ENCODE results near the gene VCAN. TPM values are rescaled to one million over a fixed set of nuclear protein-coding genes. Genes with fewer than 3 reads are reported as not detected.

Gene VCAN
- total RNA-seq, 2 experiments from 2014 or later = 0.45 TPM; not detected in 1

DNA sequence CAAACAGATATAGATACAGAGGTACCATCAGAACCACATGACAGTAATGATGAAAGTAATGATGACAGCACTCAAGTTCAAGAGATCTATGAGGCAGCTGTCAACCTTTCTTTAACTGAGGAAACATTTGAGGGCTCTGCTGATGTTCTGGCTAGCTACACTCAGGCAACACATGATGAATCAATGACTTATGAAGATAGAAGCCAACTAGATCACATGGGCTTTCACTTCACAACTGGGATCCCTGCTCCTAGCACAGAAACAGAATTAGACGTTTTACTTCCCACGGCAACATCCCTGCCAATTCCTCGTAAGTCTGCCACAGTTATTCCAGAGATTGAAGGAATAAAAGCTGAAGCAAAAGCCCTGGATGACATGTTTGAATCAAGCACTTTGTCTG lies 69.2 kb downstream of the VCAN start:
- DNase-seq = no peak
- peaks cover 2% of the 10 kb centered on the region for H3K9me3 Mint-ChIP-seq (ENCODE audit: low read depth)
- H3K36me3 Mint-ChIP-seq = no peaks in the 10 kb centered on the region
- H3K27ac Mint-ChIP-seq = no peak overlapping the region
- no peak overlapping the region for H3K4me3 Mint-ChIP-seq
- no peak for ATAC-seq
- peaks cover 10% of the 10 kb centered on the region for H3K4me1 Mint-ChIP-seq
- peaks cover 13% of the 10 kb centered on the region for H3K27me3 Mint-ChIP-seq
- CTCF ChIA-PET = no interaction called here

DNA sequence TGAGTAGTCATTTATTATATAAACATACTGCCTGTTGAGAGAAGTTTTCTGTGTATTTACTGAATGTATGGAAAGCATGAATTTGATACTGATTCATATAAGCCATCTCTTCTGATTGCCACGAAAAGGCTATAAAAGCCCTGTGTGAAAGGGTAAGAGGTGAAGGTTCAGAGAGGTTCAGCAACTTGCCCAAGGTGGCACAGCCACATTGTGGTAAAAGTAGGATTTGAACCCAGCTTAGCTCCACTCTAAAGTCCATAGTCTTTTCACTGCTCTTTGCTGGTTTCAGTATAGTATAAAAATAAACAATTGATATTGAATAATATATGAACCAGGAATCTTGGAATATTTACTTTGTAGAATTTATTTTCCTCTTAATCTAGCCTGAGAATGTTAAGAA lies 71.3 kb downstream of the VCAN start:
- H3K27me3 Mint-ChIP-seq = peaks cover 9% of the 10 kb centered on the region
- H3K4me3 Mint-ChIP-seq = no peak overlapping the region
- no peaks in the 10 kb centered on the region for H3K36me3 Mint-ChIP-seq
- no peak overlapping the region for H3K27ac Mint-ChIP-seq
- ATAC-seq = no peak
- H3K9me3 Mint-ChIP-seq (ENCODE audit: low read depth) = no peaks in the 10 kb centered on the region
- CTCF ChIA-PET = interaction anchor here (0.9 kb wide), 1 partner anchor 61 kb away, joined by 3 read pairs; no protein-coding TSS in a partner anchor
- H3K4me1 Mint-ChIP-seq = peaks cover 10% of the 10 kb centered on the region
- no peak for DNase-seq

DNA sequence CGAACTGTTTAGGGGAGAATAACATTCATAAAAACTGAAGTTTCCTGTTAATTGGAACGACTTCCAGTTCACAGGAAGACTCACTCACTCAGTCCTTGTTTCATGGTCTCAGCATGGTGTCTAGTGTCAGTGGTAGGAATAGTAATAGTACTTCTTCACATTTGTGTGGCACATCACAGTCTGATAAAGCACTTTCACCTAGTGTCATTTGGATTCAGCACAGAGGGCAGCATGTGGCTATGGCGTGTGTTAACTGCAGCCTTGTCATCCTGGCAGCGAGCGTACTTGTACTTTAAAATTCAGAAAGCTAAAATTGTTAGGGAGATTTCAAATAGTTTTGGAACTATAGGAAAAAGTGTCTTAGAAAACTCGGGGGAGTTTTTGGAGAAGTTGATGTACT lies 72.4 kb downstream of the VCAN start:
- DNase-seq (no peak), ATAC-seq (no peak)
- Mint-ChIP-seq H3K4me1 (peaks cover 7% of the 10 kb centered on the region), H3K27ac (no peak overlapping the region), H3K27me3 (peaks cover 11% of the 10 kb centered on the region), H3K4me3 (no peak overlapping the region), H3K36me3 (no peaks in the 10 kb centered on the region), H3K9me3 (ENCODE audit: low read depth) (no peaks in the 10 kb centered on the region)
- CTCF ChIA-PET = interaction anchor here (0.6 kb wide), 1 partner anchor 50 kb away, joined by 3 read pairs; no protein-coding TSS in a partner anchor

DNA sequence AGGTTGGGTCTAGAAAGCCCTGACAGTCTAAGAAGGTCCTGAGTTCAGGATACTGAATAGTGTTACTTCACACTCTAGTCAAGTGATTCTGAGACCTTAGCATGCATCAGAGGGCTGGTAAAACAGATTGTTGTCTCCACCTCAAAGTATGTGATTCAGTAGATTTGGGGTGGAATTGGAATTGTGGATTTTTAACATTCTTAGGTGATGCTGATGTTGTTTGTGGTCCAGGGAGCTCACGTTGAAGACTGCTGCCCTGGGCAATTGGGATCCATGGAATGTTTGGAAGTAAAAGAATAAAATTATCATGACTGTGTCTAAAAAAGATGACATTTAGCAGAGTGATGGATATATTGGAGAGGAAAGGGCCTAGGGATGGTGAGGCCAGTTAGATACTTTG lies 75.6 kb downstream of the VCAN start:
- no peak for ATAC-seq
- Mint-ChIP-seq H3K4me3 (no peak overlapping the region), H3K27me3 (peaks cover 13% of the 10 kb centered on the region), H3K4me1 (no peaks in the 10 kb centered on the region), H3K27ac (no peak overlapping the region), H3K36me3 (no peaks in the 10 kb centered on the region), H3K9me3 (ENCODE audit: low read depth) (no peaks in the 10 kb centered on the region)
- no peak for DNase-seq
- CTCF ChIA-PET = no interaction called here

DNA sequence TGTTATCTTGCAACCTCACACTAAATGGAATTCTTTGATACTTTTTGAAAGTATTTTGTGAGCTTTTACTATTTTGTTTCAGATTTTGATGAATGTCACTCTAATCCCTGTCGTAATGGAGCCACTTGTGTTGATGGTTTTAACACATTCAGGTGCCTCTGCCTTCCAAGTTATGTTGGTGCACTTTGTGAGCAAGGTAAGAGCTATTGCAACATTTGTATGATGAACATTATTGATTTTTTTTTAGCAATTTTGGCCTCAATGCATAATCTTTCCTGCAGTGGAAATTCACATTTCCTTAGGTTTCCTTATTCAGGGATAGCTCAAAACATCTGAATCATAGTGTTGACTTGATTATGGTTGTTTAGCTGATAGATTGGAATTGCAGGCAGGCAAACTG lies 76.3 kb downstream of the VCAN start:
- Mint-ChIP-seq H3K4me1 (no peaks in the 10 kb centered on the region), H3K27ac (no peak overlapping the region), H3K36me3 (no peaks in the 10 kb centered on the region), H3K27me3 (peaks cover 13% of the 10 kb centered on the region), H3K9me3 (ENCODE audit: low read depth) (no peaks in the 10 kb centered on the region), H3K4me3 (no peak overlapping the region)
- CTCF ChIA-PET = no interaction called here
- ATAC-seq = no peak
- DNase-seq = no peak

DNA sequence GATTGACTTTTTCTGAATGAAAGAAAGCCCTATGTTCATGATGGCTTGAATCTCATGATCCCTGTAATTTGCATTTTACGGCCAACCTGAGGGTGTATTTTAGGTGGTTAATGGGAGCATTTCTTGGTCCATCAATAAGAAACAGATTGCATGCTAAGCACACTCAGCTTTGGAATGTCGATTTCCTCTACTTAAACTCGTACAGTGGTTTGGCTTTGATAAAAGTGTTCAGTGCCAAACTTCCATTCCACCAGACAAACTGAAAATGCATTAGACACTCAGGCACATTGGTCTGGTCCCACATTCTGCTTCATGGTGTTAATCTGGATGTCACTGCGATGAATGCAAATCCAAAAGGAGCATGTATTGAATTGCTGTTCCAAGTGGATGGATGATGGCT lies 77.0 kb downstream of the VCAN start:
- Mint-ChIP-seq H3K4me3 (no peak overlapping the region), H3K9me3 (ENCODE audit: low read depth) (no peaks in the 10 kb centered on the region), H3K4me1 (no peaks in the 10 kb centered on the region), H3K27me3 (peaks cover 13% of the 10 kb centered on the region), H3K27ac (no peak overlapping the region), H3K36me3 (no peaks in the 10 kb centered on the region)
- DNase-seq (no peak), ATAC-seq (no peak)
- CTCF ChIA-PET = no interaction called here

DNA sequence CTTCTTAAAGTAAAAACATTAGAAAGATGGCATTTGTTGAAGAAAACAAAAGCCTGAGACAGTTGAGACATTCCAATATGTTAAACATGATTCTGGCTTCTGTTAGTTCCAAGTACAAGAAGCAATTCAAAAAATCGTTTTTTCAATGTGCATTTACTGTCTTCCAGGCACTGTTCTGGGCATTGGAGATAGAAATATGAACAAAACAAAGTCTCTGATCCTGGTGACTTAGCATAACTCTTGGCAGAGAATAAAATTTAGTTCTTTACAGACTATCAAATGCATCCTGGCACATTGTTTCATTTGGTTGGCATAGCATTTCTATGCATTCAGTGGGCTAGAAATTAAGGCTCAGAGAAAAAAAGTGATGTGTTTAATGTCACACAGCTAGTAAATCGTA lies 77.5 kb downstream of the VCAN start:
- DNase-seq (no peak), ATAC-seq (no peak)
- H3K9me3 Mint-ChIP-seq (ENCODE audit: low read depth) = no peaks in the 10 kb centered on the region
- peaks cover 10% of the 10 kb centered on the region for H3K27me3 Mint-ChIP-seq
- no peak overlapping the region for H3K4me3 Mint-ChIP-seq
- CTCF ChIA-PET = no interaction called here
- H3K4me1 Mint-ChIP-seq = no peaks in the 10 kb centered on the region
- no peak overlapping the region for H3K27ac Mint-ChIP-seq
- no peaks in the 10 kb centered on the region for H3K36me3 Mint-ChIP-seq

DNA sequence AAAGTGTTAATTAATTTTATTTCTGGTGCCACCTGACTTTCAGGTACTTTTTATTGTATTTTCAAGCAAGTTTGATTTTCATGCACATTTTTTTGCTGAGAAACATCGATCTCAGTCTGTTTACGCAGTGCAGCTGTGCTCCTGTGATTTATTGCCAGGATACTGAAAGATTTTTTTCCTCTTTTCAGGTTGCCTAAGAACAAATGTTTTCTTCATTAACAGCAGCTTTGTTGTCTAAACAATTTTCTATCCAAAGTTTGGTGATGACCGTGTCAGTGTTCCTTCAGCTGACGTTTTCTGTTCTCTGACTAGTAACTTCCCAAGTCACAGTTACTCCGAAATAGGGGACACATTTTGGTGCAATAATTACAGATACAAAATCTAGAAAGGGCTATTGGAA lies 78.1 kb downstream of the VCAN start:
- Mint-ChIP-seq H3K27ac (no peak overlapping the region), H3K36me3 (no peaks in the 10 kb centered on the region)

DNA sequence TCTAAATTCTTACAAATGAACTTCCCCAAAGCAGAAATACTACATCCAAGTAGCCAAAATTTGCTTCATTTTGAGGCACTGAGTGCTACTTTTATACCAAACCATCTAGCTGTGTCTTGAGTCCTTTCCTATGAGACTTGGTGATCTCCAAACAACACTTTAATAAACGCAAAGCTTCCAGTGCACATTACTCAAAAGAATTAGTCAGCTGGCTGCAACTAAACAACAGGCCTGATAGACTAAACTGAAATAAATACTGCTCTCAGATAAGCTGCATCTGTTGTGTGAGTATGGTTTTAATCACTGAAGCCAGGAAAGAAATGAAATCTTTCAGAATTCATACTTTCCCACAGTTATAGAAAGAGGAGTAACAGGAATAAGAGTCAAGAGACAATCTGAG lies 80.3 kb downstream of the VCAN start:
- Mint-ChIP-seq H3K4me3 (no peak overlapping the region), H3K36me3 (no peaks in the 10 kb centered on the region), H3K27ac (no peak overlapping the region), H3K4me1 (no peaks in the 10 kb centered on the region), H3K9me3 (ENCODE audit: low read depth) (no peaks in the 10 kb centered on the region), H3K27me3 (peaks cover 9% of the 10 kb centered on the region)
- CTCF ChIA-PET = no interaction called here
- ATAC-seq (no peak), DNase-seq (no peak)

More for the DNA sequence above, 78.1 kb downstream of the VCAN start:
- H3K4me1 Mint-ChIP-seq = no peaks in the 10 kb centered on the region
- ATAC-seq = no peak
- H3K9me3 Mint-ChIP-seq (ENCODE audit: low read depth) = no peaks in the 10 kb centered on the region
- no peak for DNase-seq
- no peak overlapping the region for H3K4me3 Mint-ChIP-seq
- H3K27me3 Mint-ChIP-seq = peaks cover 10% of the 10 kb centered on the region
- CTCF ChIA-PET = no interaction called here

DNA sequence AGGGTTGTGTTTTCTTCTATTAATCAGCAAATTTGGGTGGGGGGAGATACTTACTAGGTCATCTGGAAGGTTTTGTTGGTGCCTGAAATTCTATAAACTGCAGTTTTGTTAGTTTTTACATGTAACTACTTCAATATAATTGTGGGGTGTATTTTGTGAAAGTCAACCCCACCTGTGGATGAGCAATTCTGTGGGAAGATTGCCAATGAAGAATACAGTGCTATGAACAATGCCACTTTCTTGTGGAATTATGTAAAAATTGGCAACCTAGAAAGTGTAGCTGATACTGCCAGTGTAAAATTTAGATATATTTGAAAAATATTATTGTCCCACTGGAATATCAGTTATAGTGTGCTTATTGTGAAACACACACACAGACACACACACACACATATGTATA lies 80.7 kb downstream of the VCAN start:
- no peak for ATAC-seq
- no peak overlapping the region for H3K4me3 Mint-ChIP-seq
- DNase-seq = no peak
- H3K27ac Mint-ChIP-seq = no peak overlapping the region
- no peaks in the 10 kb centered on the region for H3K4me1 Mint-ChIP-seq
- peaks cover 8% of the 10 kb centered on the region for H3K27me3 Mint-ChIP-seq
- no peaks in the 10 kb centered on the region for H3K36me3 Mint-ChIP-seq
- CTCF ChIA-PET = no interaction called here
- H3K9me3 Mint-ChIP-seq (ENCODE audit: low read depth) = no peaks in the 10 kb centered on the region

DNA sequence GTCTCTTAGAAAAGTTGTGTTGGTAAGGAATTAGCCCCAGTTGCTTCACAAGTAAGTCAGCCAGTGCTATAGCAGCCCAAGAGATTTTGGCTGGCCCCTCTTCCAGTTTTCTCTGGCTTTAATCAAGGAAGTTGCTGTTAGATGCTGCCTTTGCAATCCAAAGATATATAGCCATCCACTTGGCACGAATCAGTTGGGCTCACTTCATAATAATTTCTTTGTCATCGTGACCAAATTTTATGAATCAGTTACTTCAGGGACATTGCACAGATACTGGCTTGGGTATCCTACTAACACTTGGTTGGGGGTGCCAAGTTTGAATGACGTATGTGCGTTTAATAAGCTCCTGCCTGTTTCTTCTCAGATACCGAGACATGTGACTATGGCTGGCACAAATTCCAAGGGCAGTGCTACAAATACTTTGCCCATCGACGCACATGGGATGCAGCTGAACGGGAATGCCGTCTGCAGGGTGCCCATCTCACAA lies 81.5 kb downstream of the VCAN start:
- ATAC-seq (no peak), DNase-seq (no peak)
- Mint-ChIP-seq H3K27ac (no peak overlapping the region), H3K36me3 (no peaks in the 10 kb centered on the region), H3K4me3 (no peak overlapping the region), H3K27me3 (peaks cover 8% of the 10 kb centered on the region), H3K4me1 (no peaks in the 10 kb centered on the region), H3K9me3 (ENCODE audit: low read depth) (no peaks in the 10 kb centered on the region)
- CTCF ChIA-PET = no interaction called here

DNA sequence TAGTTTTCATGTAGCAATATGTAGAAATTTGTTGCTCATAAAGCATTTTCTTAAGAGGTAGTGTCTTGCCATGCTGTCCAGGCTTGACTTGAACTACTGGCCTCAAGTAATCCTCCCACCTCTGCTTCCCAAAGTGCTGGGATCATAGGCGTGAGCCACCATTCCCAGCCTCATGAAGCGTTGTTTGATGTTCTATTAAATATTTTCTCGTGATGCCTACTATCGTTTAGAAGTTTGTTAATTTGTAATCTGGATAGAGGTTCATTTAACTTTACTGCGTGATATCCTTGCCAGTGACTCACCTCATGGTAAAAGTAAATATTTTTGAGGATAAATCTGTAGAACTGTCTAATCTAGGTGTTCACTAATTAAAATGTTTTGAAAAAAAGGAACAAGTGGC lies 82.6 kb downstream of the VCAN start:
- CTCF ChIA-PET = no interaction called here
- no peak for ATAC-seq
- no peak overlapping the region for H3K4me3 Mint-ChIP-seq

DNA sequence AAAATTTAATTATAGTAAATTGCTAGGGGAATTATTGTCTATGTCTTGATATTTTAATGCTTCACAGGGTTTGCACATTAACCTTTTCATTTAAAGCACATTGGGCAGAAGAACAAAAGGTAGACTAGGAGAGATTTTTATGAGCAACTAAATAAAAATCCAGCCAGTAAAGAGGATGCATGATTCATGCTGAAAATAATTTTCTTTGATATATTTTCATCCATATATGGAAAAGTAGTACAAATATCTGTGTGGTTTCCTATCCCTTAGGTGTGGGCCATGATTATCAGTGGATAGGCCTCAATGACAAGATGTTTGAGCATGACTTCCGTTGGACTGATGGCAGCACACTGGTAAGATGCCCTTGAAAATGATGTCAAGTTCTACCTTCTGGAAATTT lies 83.1 kb downstream of the VCAN start:
- no peaks in the 10 kb centered on the region for H3K9me3 Mint-ChIP-seq (ENCODE audit: low read depth)
- no peaks in the 10 kb centered on the region for H3K36me3 Mint-ChIP-seq
- no peak overlapping the region for H3K27ac Mint-ChIP-seq
- no peaks in the 10 kb centered on the region for H3K4me1 Mint-ChIP-seq
- H3K4me3 Mint-ChIP-seq = no peak overlapping the region
- H3K27me3 Mint-ChIP-seq = no peaks in the 10 kb centered on the region
- ATAC-seq (no peak), DNase-seq (no peak)
- CTCF ChIA-PET = no interaction called here

More for the DNA sequence above, 82.6 kb downstream of the VCAN start:
- Mint-ChIP-seq H3K9me3 (ENCODE audit: low read depth) (no peaks in the 10 kb centered on the region), H3K27me3 (peaks cover 2% of the 10 kb centered on the region), H3K27ac (no peak overlapping the region), H3K36me3 (no peaks in the 10 kb centered on the region), H3K4me1 (no peaks in the 10 kb centered on the region)
- DNase-seq = no peak

DNA sequence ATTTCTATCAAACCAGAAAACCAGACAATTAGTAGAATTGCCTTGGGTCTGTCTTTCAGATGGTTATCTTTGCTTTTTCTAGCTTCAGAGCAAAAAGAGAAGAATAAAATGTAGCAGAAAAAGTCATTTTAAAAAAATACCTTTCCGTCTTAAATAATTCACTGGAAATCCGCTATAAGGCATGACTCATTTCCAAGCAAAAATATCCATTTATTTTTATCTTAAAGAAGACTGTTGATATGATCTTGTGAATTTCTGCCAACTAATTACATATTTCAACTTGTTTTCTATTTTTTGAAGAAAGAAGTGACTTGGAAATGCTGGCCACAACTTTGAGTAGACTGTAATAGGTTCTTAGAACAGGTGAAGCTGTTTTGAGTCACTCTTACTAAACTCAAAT lies 83.7 kb downstream of the VCAN start:
- ATAC-seq (no peak), DNase-seq (no peak)
- Mint-ChIP-seq H3K27me3 (peaks cover 3% of the 10 kb centered on the region), H3K27ac (no peak overlapping the region), H3K9me3 (ENCODE audit: low read depth) (no peaks in the 10 kb centered on the region), H3K4me1 (no peaks in the 10 kb centered on the region), H3K4me3 (no peak overlapping the region), H3K36me3 (no peaks in the 10 kb centered on the region)
- CTCF ChIA-PET = no interaction called here

DNA sequence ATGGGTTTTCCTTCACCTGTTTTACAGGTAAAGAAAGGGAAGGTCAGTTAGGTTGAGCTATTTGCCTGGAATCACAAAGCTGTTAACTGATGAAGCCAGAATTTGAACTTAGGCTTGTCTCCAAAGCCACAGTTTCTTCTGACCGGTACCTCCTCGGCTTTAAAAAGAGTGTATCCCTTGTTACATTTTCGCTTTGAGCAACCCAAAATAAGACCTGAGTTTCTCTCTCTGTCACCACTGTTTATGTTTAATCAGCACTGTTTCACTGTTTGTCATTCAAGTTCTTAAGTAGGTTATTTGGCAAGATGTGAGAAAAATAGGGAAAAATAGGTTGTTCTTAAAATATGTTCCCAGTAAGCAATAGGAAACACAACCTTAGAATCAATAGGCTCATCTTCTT lies 84.6 kb downstream of the VCAN start:
- Mint-ChIP-seq H3K36me3 (no peaks in the 10 kb centered on the region), H3K9me3 (ENCODE audit: low read depth) (no peaks in the 10 kb centered on the region), H3K4me1 (no peaks in the 10 kb centered on the region), H3K27me3 (peaks cover 12% of the 10 kb centered on the region), H3K27ac (no peak overlapping the region), H3K4me3 (no peak overlapping the region)
- ATAC-seq (no peak), DNase-seq (no peak)
- CTCF ChIA-PET = interaction anchor here (1.0 kb wide), 1 partner anchor 11 kb away, joined by 3 read pairs; no protein-coding TSS in a partner anchor
